GM12878 (cell line): ENCODE measurements around the gene AKAP13.

Experiments
- CEBPB ChIP-seq, 2 experiments: fragments of 150-350 bp in 1 of 2; IDR thresholded peaks; 2 replicates each; pipeline ENCODE4 v1.6.1; 2012 to 2014; ENCODE audit warnings: low read depth in 2 of 2, low read length in 2 of 2, borderline replicate concordance in 1 of 2, inconsistent platforms in 1 of 2
- CREB1 ChIP-seq: IDR thresholded peaks from 2 replicates; pipeline ENCODE4 v1.6.1; 2012; ENCODE audit warnings: low read depth, mild to moderate bottlenecking, inconsistent platforms
- EZH2 ChIP-seq: IDR thresholded peaks from 2 replicates; pipeline ENCODE4 v1.6.1; 2012; ENCODE audit warnings: low read depth, mild to moderate bottlenecking, control low read depth, inconsistent platforms, low read length, borderline replicate concordance; ENCODE audit not compliant: control insufficient read depth
- POLR2AphosphoS5 ChIP-seq: IDR thresholded peaks from 2 replicates; pipeline ENCODE4 v1.6.1; 2011; ENCODE audit warnings: mild to moderate bottlenecking, low read length, inconsistent platforms
- ZNF24 ChIP-seq: fragments of 450-650 bp; IDR thresholded peaks from 2 replicates; pipeline ENCODE4 v1.6.1; 2017; ENCODE audit warnings: antibody characterized with exemption, mild to moderate bottlenecking
- TF ChIP-seq, protein P1 (sequence below), 3 experiments: IDR thresholded peaks in 2 of 3; conservative IDR thresholded peaks in 1 of 3; 2 replicates each; pipeline ENCODE4 v1.5.1; 2011; ENCODE audit warnings: low read depth in 3 of 3, low read length in 3 of 3, mild to moderate bottlenecking in 3 of 3, control low read depth in 2 of 3, moderate library complexity in 2 of 3, inconsistent platforms in 1 of 3, mixed read lengths in 1 of 3; ENCODE audit not compliant: control insufficient read depth in 2 of 3, insufficient read depth in 1 of 3; ENCODE audit errors: extremely low read depth in 1 of 3

DNA sequence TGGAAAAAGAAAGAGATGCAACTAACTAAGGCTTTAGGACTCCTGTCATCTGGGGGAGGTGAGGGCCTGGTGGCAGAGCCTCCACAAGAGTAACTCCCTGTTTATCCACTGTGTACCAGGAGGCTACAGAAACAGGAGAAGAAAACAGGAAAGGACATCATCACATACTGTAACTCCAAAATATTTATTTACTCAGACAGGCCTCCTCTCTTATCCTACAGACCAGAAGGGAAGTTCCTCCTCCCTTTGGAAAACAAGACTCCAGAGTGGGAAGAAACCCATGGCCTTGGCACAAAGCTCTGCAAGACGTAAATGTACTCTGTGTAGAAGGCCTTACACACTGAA lies 40.1 kb upstream of the AKAP13 start:
- TF ChIP-seq CEBPB (IDR thresholded peaks at IDR 0.05; ENCODE audit: borderline replicate concordance in 1 of 2, low read depth in 2 of 2, low read length in 2 of 2) (no peak), ZNF24 (no peak), POLR2AphosphoS5 (no peak), CREB1 (no peak), EZH2 (no peak)
- TF ChIP-seq, protein P1, sequence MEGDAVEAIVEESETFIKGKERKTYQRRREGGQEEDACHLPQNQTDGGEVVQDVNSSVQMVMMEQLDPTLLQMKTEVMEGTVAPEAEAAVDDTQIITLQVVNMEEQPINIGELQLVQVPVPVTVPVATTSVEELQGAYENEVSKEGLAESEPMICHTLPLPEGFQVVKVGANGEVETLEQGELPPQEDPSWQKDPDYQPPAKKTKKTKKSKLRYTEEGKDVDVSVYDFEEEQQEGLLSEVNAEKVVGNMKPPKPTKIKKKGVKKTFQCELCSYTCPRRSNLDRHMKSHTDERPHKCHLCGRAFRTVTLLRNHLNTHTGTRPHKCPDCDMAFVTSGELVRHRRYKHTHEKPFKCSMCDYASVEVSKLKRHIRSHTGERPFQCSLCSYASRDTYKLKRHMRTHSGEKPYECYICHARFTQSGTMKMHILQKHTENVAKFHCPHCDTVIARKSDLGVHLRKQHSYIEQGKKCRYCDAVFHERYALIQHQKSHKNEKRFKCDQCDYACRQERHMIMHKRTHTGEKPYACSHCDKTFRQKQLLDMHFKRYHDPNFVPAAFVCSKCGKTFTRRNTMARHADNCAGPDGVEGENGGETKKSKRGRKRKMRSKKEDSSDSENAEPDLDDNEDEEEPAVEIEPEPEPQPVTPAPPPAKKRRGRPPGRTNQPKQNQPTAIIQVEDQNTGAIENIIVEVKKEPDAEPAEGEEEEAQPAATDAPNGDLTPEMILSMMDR (IDR thresholded peaks at IDR 0.05 in 2 of 3, conservative IDR thresholded peaks at IDR 0.05 in 1 of 3; ENCODE audit: control insufficient read depth in 2 of 3, extremely low read depth in 1 of 3, insufficient read depth in 1 of 3, low read depth in 3 of 3, low read length in 3 of 3): no peak
